HK-2 (cell line): Measurements from ENCODE around the gene PIGT.
A peak's percentile ranks its signal among the peaks of the same experiment; 100 is the strongest.

Source experiments
- DNase-seq: peaks from one replicate; pipeline ENCODE4 v3.0.0-alpha.2; 2018; ENCODE audit not compliant: unreplicated experiment

The PIGT gene

DNA sequence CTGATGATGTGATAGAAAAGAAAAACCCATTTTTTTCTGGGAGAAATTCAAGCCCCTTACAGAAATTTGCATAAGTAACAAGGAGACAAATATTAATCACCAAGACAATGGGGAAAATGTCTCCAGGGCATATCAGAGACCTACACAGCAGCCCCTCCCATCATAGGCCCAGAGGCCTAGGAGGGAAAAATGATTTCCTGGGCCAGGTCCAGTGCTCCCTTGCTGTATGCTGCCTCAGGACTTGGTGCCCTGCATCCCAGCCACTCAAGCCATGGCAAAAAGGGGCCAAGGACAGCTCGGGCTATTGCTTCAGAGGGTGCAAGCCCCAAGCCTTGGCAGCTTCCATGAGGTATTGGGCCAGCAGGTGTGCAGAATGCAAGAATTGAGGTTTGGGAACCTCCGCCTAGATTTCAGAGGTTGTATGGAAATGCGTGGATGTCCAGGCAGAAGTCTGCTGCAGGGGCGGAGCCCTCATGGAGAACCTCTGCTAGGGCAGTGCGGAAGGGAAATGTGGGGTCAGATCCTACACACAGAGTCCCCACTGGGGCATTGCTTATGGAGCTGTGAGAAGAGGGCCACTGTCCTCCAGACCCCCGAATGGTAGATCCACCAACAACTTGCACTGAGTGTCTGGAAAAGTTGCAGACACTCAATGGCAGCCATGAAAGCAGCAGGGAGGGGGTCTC lies 15.5 kb upstream of the PIGT start:
- no peak for DNase-seq

DNA sequence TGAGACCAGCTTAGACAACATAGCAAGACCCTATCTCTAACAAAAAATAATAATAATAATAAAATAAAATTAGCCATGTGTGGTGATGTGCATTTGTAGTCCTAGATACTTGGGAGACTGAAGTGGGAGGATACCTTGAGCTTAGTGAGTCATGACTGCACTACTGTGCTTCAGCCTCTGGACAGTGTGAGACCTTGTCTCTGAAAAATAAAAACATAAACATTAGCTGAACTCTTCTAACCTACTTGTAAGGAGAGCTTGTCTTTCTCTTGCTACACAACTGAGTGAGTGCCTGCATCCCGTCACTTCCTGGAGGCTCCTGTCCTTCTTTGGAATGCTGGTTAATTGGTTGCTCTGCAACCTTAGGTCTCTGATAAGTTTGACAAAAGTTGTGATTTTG lies 13.0 kb upstream of the PIGT start:
- DNase-seq = no peak

GRCh38 chr20:45404438-45404837 lies 11.5 kb upstream of the PIGT start:
- no peak for DNase-seq

GRCh38 chr20:45405571-45406259 lies 10.2 kb upstream of the PIGT start:
- no peak for DNase-seq

DNA sequence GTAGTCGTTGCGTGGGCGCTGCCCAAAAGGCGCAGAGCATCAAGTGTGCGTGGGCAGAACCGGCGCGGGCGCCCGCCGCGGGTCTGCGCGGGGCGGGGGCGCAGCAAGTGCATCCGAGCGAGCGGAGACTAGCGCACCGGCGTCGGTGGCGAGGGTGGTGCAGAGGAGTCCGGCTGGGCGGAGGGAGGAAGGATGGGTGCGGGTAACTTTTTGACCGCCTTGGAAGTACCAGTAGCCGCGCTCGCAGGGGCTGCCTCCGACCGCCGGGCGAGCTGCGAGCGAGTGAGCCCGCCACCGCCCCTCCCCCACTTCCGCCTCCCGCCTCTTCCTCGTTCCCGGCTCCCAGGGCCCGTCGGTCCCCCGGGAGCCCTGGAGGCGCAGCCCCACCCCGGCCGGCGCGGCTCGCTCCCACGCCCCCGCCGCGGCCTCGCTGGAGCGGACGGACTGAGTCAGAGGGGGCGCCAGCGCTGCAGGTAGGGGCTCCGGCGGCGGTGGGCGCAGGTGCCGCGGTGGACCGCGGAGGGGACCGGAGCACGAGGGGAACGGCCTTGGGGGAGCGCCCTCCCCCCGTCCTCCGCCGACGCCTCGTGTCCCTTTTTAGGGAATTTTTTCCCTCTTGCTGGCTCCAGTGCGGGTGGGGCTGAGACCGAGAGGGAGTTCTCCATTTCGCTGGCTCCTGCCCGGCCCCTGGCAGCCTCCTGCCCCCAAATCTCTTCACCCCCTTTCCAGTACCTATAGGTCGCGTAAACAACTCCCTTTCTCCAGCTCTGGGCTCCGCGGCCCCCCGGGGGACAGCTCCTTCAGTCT lies 9.5 kb upstream of the PIGT start:
- DNase-seq = peak; percentile 59

GRCh38 chr20:45407067-45407745 lies 8.7 kb upstream of the PIGT start:
- DNase-seq = no peak

- DNase-seq = no peak
Observed at GRCh38 chr20:45407783-45408645, 7.9 kb upstream of the PIGT start, which contains the start of gene DBNDD2. Gene DBNDD2 (plus strand): TSS chr20:45408289. CDS start chr20:45408468, 179 bp downstream.

DNA sequence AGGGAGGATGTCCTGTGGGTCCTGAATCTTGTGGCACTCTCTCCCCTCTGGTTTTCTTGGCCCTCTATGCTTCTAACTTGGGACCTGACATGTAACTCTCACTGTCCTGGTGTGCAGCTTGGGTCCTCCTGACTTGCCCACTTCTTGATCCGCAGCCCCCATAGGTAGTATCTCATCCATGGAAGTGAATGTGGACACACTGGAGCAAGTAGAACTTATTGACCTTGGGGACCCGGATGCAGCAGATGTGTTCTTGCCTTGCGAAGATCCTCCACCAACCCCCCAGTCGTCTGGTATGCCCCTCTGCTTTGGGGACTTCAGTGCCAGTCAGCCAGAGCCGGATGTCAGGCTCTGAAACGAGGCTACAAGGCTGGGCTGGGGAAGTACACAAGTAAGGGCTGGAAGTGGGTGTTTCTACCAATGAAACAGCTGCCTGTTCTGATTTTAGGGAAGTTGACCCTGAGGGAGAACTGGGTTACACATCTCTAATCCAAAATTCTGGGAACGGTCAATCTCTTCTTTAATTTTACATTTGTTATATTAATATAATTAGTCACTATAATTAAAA lies 7.2 kb upstream of the PIGT start:
- DNase-seq = no peak

- no peak for DNase-seq
Observed at GRCh38 chr20:45409521-45410272, 6.2 kb upstream of the PIGT start.

DNA sequence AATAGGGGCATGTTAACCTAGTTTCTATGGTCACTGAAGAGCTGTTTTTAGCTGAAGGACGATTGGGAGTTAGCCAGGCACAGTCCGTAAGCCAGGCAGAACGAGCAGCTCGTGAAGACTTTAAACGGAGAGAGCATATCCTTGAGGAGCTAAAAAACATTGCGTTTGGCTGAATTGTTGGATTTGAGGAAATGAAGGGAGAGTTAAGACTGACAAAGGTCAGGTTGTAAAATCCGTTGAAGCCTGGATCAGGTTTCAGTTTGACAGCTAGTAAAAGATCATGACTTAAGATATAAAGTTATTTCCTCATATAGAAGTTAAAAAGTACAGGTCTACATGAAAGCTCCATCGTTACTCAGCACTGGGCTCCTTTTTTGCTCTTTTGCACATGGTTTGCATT lies 5.1 kb upstream of the PIGT start:
- DNase-seq = no peak

DNA sequence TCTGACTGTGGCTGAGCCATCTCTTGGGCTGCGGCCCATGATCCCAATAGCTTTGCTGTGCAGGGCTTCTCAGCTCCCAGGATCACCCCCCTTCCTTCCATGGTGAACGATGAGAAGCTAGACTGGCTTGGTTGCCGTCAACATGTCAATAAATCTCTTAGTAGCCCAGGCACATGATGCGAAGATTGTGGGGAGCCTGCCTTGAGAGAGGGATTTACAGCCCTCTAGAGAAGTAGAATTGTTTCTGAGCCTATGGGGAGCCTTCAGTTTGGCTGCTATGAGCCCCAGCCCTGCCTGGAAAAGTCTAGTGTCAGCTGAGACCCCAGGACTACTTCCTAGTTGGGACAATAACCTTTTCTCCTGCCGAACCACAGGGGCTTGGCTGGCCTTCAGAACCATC lies 3.3 kb upstream of the PIGT start:
- DNase-seq = no peak

GRCh38 chr20:45413479-45413878 lies 2.5 kb upstream of the PIGT start:
- no peak for DNase-seq

GRCh38 chr20:45416917-45417316 lies 976 bp downstream of the PIGT start:
- DNase-seq = no peak

GRCh38 chr20:45419188-45420091 lies 3.5 kb downstream of the PIGT start:
- DNase-seq = peak; percentile 87

DNA sequence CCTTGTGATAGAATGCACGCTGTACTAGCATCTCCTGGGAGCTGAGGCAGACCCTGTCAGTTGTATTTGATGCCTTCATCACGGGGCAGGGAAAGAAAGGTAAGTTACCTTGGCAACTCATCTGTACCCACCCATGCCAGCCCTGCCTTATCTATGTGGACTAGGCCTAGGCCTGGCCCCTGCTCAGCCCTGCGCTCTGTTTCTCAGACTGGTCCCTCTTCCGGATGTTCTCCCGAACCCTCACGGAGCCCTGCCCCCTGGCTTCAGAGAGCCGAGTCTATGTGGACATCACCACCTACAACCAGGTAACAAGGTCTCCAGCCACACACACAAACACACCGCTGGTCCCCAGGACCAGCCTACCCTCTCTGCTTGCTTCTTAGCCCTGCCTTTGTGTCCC lies 4.2 kb downstream of the PIGT start:
- no peak for DNase-seq

- no peak for DNase-seq
Observed at GRCh38 chr20:45423700-45424099, 7.8 kb downstream of the PIGT start.

DNA sequence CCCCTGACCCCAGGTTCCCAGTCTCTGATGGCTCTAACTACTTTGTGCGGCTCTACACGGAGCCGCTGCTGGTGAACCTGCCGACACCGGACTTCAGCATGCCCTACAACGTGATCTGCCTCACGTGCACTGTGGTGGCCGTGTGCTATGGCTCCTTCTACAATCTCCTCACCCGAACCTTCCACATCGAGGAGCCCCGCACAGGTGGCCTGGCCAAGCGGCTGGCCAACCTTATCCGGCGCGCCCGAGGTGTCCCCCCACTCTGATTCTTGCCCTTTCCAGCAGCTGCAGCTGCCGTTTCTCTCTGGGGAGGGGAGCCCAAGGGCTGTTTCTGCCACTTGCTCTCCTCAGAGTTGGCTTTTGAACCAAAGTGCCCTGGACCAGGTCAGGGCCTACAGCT lies 9.6 kb downstream of the PIGT start:
- DNase-seq = no peak

- no peak for DNase-seq
Observed at GRCh38 chr20:45426320-45427016, 10.5 kb downstream of the PIGT start.
